ENCODE data around the gene TMEM120B. TPM values are rescaled to one million over a fixed set of nuclear protein-coding genes. Genes with fewer than 3 reads are reported as not detected.
"Not testable (repeated sequence)": the region's sequence is repeated elsewhere in the genome, so short reads cannot be mapped to it uniquely, and the experiment has no call there.

Gene TMEM120B
- total and polyA plus RNA-seq, 2 experiments from 2014 or later: 5.5 to 9.5 TPM

GRCh38 chr12:121789233-121789781, 76.8 kb downstream of the TMEM120B start:
- Histone ChIP-seq H3K27me3 (no peaks in the 10 kb centered on the region), H3K79me2 (peaks cover 46% of the 10 kb centered on the region), H3K9me3 (ENCODE audit: low read depth) (no peaks in the 10 kb centered on the region), H4K20me1 (ENCODE audit: insufficient read depth, poor library complexity, severe bottlenecking) (no peaks in the 10 kb centered on the region), H3K4me2 (no peak overlapping the region), H3K4me1 (ENCODE audit: insufficient read depth) (peaks cover under 1% of the 10 kb centered on the region), H3K36me3 (replicated peaks; ENCODE audit: insufficient read depth, low read depth) (no peaks in the 10 kb centered on the region), H3K9me2 (replicated peaks; ENCODE audit: insufficient read depth) (no peaks in the 10 kb centered on the region), H2AFZ (no peak overlapping the region), H3K4me3 (no peak overlapping the region), H3K27ac (no peak overlapping the region)
- TF ChIP-seq EZH2phosphoT487 (IDR thresholded peaks at IDR 0.05; ENCODE audit: low read depth, severe bottlenecking, unreplicated experiment): no peak
- TF ChIP-seq, protein P1, sequence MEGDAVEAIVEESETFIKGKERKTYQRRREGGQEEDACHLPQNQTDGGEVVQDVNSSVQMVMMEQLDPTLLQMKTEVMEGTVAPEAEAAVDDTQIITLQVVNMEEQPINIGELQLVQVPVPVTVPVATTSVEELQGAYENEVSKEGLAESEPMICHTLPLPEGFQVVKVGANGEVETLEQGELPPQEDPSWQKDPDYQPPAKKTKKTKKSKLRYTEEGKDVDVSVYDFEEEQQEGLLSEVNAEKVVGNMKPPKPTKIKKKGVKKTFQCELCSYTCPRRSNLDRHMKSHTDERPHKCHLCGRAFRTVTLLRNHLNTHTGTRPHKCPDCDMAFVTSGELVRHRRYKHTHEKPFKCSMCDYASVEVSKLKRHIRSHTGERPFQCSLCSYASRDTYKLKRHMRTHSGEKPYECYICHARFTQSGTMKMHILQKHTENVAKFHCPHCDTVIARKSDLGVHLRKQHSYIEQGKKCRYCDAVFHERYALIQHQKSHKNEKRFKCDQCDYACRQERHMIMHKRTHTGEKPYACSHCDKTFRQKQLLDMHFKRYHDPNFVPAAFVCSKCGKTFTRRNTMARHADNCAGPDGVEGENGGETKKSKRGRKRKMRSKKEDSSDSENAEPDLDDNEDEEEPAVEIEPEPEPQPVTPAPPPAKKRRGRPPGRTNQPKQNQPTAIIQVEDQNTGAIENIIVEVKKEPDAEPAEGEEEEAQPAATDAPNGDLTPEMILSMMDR (IDR thresholded peaks at IDR 0.05; ENCODE audit: poor library complexity): no peak
- no peak for DNase-seq (ENCODE audit: low spot score)
- 85% methylated on average over 12 of the region's 13 CpGs for WGBS (ENCODE audit: low lambda C conversion rate, missing lambda C conversion rate)

DNA sequence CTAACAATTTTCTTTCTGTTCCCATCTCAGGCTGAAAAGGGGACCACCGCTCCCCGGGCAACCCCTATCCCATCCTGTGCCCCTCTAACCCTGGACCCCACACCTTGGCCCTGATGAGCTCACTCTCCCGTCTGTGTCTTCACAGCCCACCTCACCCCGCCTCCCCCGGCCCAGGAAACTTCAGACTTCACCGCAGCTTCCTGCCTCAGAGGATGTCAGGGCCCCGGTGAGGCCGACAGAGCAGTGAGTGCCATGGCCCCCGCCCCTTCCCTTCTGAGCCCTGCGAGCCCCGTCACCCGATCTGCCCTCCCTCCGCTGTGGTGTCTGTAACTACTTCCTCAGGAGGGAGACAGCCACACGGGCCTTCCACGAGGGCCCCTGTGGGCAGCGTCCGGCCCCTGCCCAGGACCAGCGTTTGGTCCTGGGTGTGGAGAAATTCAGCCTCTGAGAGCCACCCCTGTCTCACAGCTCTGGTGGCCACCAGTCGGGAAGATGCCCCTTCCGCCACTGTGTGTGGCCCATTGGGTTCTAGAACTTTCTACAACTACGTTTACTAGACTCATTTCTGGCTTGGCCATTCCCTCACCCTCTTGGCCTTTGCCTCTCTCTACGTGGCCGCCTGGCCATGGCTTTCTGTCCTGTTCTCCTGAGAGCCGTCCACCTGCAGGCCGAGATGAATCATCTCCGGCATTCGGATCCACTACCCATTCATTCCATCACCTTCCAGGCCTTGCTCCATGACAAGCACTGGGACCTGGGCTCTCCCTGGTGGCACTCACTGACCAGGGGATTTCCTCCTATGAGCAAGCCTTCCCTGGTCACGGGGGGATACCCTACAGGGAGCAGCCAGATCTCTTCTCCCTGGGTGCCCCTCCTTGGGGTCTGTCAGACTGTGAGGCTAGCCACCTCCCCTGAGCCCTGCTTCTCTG, 77.5 kb downstream of the TMEM120B start:
- H3K79me2 ChIP-seq: peaks cover 42% of the 10 kb centered on the region
- H3K4me3 ChIP-seq: no peak overlapping the region
- TF ChIP-seq EZH2 (IDR thresholded peaks at IDR 0.05; ENCODE audit: borderline replicate concordance) (no peak), EZH2phosphoT487 (IDR thresholded peaks at IDR 0.05; ENCODE audit: low read depth, severe bottlenecking, unreplicated experiment) (no peak)
- TF ChIP-seq, protein P1 (IDR thresholded peaks at IDR 0.05; ENCODE audit: poor library complexity): no peak
- H3K9me2 ChIP-seq (replicated peaks; ENCODE audit: insufficient read depth): no peaks in the 10 kb centered on the region
- H3K4me2 ChIP-seq: no peak overlapping the region
- 73% methylated on average over 24 of the region's 28 CpGs for whole genome bisulfite sequencing (ENCODE audit: low lambda C conversion rate, missing lambda C conversion rate)
- H4K20me1 ChIP-seq (ENCODE audit: insufficient read depth, poor library complexity, severe bottlenecking): no peaks in the 10 kb centered on the region
- DNase-seq (ENCODE audit: low spot score): no peak
- H3K27ac ChIP-seq: no peak overlapping the region
- peaks cover 6% of the 10 kb centered on the region for H3K4me1 ChIP-seq (ENCODE audit: insufficient read depth)
- no peaks in the 10 kb centered on the region for H3K36me3 ChIP-seq (replicated peaks; ENCODE audit: insufficient read depth, low read depth)
- no peaks in the 10 kb centered on the region for H3K9me3 ChIP-seq (ENCODE audit: low read depth)
- H3K27me3 ChIP-seq: no peaks in the 10 kb centered on the region
- no peak overlapping the region for H2AFZ ChIP-seq

DNA sequence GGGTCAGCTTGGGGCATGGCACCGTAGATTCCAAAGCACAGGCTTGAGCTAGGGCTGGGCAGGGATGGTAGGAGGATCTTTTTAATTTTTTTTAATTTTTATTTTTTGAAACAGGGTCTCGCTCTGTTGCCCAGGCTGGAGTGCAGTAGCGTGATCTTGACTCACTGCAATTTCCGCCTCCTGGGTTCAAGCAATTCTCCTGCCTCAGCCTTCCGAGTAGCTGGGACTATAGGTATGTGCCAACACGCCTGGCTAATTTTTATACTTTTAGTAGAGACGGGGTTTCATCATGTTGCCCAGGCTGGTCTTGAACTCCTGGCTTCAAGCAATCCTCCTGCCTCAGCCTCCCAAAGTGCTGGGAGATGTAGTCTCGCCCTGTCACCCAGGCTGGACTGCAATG, 78.2 kb downstream of the TMEM120B start:
- H3K4me1 ChIP-seq (ENCODE audit: insufficient read depth): peaks cover 13% of the 10 kb centered on the region
- not testable (repeated sequence) for H2AFZ ChIP-seq
- H3K79me2 ChIP-seq: peaks cover 49% of the 10 kb centered on the region

More for the DNA sequence above, 78.2 kb downstream of the TMEM120B start:
- whole genome bisulfite sequencing (ENCODE audit: low lambda C conversion rate, missing lambda C conversion rate): 97% methylated on average over 8 of the region's 8 CpGs
- H3K9me3 ChIP-seq (ENCODE audit: low read depth); H3K4me2 ChIP-seq; H4K20me1 ChIP-seq (ENCODE audit: insufficient read depth, poor library complexity, severe bottlenecking); H3K9me2 ChIP-seq (replicated peaks; ENCODE audit: insufficient read depth); H3K27me3 ChIP-seq; H3K36me3 ChIP-seq (replicated peaks; ENCODE audit: insufficient read depth, low read depth); H3K4me3 ChIP-seq; DNase-seq (ENCODE audit: low spot score): not testable (repeated sequence)
- H3K27ac ChIP-seq: peak overlapping the region; percentile 99
